ENCODE data around the gene BHLHE40.
"Not testable (repeated sequence)": the region's sequence is repeated elsewhere in the genome, so short reads cannot be mapped to it uniquely, and the experiment has no call there.

BHLHE40 gene

GRCh38 chr3:4963669-4964570 lies 15.3 kb upstream of the BHLHE40 start:
- no peak for DNase-seq

- DNase-seq: not testable (repeated sequence)
Observed at GRCh38 chr3:4966006-4966405, 13.2 kb upstream of the BHLHE40 start.

- DNase-seq: not testable (repeated sequence)
Observed at GRCh38 chr3:4967683-4968082, 11.6 kb upstream of the BHLHE40 start.

GRCh38 chr3:4971437-4971836 lies 7.8 kb upstream of the BHLHE40 start:
- not testable (repeated sequence) for DNase-seq

GRCh38 chr3:4971838-4972237 lies 7.4 kb upstream of the BHLHE40 start:
- DNase-seq: no peak

- DNase-seq: no peak
Observed at GRCh38 chr3:4972652-4973643, 6.3 kb upstream of the BHLHE40 start.

- no peak for DNase-seq
Observed at GRCh38 chr3:4974154-4974553, 5.1 kb upstream of the BHLHE40 start.

- DNase-seq: no peak
Observed at GRCh38 chr3:4976109-4976508, 3.1 kb upstream of the BHLHE40 start.

- DNase-seq: peak; percentile 55
Observed at GRCh38 chr3:4977001-4977852, 2.0 kb upstream of the BHLHE40 start.

- no peak for DNase-seq
Observed at GRCh38 chr3:4977853-4978203, 1.4 kb upstream of the BHLHE40 start.

- peak; percentile 90 for DNase-seq
Observed at GRCh38 chr3:4978204-4978965, 852 bp upstream of the BHLHE40 start.

- DNase-seq: peak; percentile 83
Observed at GRCh38 chr3:4978966-4979427, 240 bp upstream of the BHLHE40 start.

- DNase-seq: peak; percentile 69
Observed at GRCh38 chr3:4980229-4981203, 1.3 kb downstream of the BHLHE40 start.

- no peak for DNase-seq
Observed at GRCh38 chr3:4981294-4981664, 2.0 kb downstream of the BHLHE40 start.

GRCh38 chr3:4981665-4982494 lies 2.6 kb downstream of the BHLHE40 start:
- DNase-seq: no peak

GRCh38 chr3:4982773-4983738 lies 3.8 kb downstream of the BHLHE40 start:
- DNase-seq: no peak

- peak; percentile 52 for DNase-seq
Observed at GRCh38 chr3:4983739-4984510, 4.7 kb downstream of the BHLHE40 start.

- no peak for DNase-seq
Observed at GRCh38 chr3:4984511-4984864, 5.3 kb downstream of the BHLHE40 start.
